Measurements from ENCODE around the gene CZIB. TPM values are rescaled to one million over a fixed set of nuclear protein-coding genes. Genes with fewer than 3 reads are reported as not detected.

CZIB gene
- total RNA-seq, 4 donors from 2014 or later = 78.9 to 81.9 (median 80.6) TPM

DNA sequence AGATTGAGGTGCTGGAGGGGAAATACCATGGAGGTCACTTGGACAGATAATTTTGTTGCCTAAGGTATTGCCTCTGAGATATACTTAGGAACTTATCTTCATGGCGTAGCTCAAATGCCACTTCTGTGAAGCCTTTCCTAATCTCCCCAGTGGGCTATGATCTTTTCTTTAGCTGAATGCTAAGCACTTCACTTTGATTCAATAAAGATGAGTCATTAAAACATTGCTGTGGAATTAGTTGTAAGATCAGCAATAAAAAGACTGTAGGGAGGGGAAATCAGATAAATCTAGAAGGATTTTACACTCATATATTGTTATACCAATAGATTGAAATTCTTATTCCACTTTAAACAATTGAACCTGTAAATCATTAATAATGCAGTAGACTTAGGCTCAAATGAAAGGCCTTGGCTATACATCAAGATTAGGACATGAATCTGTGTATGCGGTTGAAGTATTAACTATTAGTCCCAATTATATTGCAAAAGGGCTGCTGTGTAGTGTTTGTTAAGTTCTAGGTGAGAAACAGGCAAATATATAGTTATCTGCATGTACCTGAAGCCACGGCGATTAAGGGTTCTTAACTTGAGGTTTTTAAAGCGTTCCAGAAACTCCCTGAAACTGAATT lies 37.1 kb upstream of the CZIB start:
- Histone ChIP-seq H3K36me3 (no peaks in the 10 kb centered on the region), H3K27me3 (no peaks in the 10 kb centered on the region), H3K4me3 (no peak overlapping the region), H3K9me3 (no peaks in the 10 kb centered on the region), H3K4me1 (no peaks in the 10 kb centered on the region), H3K27ac (no peak overlapping the region)
- no peak for DNase-seq
- TF ChIP-seq, protein P1, sequence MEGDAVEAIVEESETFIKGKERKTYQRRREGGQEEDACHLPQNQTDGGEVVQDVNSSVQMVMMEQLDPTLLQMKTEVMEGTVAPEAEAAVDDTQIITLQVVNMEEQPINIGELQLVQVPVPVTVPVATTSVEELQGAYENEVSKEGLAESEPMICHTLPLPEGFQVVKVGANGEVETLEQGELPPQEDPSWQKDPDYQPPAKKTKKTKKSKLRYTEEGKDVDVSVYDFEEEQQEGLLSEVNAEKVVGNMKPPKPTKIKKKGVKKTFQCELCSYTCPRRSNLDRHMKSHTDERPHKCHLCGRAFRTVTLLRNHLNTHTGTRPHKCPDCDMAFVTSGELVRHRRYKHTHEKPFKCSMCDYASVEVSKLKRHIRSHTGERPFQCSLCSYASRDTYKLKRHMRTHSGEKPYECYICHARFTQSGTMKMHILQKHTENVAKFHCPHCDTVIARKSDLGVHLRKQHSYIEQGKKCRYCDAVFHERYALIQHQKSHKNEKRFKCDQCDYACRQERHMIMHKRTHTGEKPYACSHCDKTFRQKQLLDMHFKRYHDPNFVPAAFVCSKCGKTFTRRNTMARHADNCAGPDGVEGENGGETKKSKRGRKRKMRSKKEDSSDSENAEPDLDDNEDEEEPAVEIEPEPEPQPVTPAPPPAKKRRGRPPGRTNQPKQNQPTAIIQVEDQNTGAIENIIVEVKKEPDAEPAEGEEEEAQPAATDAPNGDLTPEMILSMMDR (IDR thresholded peaks at IDR 0.05) = no peak
- no peak for TF ChIP-seq POLR2A (IDR thresholded peaks at IDR 0.05)
- intact Hi-C loops (cut with DNase I; ENCODE audit: low total_unique reads) = no loop called here

DNA sequence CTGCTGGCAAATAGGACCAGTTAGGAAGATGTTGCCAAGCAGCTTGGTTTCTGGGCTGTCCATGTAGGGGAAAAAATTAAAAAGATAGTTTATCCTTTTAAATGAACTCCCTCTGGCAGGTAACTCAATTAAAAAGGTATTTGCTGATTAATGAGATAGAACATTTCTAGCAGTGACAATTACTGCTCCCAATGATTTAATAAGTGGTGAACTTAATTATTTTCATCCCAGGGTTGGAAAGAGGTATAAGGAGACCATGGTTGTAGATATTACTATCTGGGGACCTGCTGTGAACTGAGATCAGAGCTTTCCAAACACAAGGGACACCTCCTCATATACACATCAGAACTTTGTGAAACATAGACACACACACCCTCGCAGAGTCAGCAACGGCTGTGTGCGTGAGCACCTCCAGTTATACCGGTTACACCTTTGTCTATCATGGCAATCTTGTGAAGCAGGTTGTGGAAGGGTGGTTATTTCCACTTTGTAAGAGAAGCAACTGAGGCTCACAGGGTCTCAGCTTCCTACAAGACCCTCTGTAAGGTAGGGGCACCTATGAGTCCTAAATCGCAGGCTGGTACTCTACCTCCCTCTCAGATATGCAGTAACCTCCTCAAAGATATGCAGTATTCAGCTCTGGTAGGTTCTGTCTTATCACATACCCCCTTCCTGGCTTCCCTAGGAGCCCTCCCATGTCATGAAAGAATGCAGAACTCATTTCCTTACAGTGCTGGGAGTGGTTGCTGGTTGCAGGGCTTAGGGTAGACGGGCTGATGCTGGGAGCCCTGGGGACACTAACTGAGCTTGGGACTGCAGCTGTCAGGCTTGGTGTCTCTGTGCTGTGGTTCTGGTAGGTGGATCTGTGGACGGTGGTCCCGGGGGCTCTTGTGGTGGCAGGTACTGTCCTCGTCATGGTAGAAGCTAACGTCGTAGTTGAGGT lies 36.3 kb upstream of the CZIB start:
- DNase-seq = no peak

DNA sequence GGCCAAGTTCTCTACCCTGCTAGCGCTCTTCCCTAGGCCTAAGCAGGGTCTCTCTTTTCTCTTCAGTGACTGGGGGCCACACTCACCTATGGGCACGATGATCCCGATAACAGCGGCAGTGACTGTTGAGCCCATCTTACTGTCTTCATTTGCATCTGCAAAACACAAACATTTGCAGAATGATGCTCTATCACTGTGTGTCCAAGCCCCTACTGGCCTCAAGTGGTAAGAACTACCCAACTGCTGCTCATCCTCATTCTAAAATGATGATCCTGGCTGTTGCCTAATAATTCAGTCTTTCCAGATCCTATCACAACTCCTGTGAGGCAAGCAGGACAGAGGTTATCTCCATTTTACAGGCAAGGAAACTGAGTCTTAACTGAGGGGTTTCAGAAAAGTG lies 34.6 kb upstream of the CZIB start:
- H3K4me3 ChIP-seq = no peak overlapping the region
- no peak for TF ChIP-seq POLR2A (IDR thresholded peaks at IDR 0.05)
- TF ChIP-seq, protein P1 (IDR thresholded peaks at IDR 0.05) = no peak

More for the DNA sequence above, 36.3 kb upstream of the CZIB start:
- intact Hi-C loops (cut with DNase I; ENCODE audit: low total_unique reads) = no loop called here
- H3K4me1 ChIP-seq = no peaks in the 10 kb centered on the region
- no peak for TF ChIP-seq POLR2A (IDR thresholded peaks at IDR 0.05)
- TF ChIP-seq, protein P1 (IDR thresholded peaks at IDR 0.05) = no peak
- no peaks in the 10 kb centered on the region for H3K9me3 ChIP-seq
- H3K27ac ChIP-seq = no peak overlapping the region
- no peaks in the 10 kb centered on the region for H3K36me3 ChIP-seq
- H3K4me3 ChIP-seq = no peak overlapping the region
- no peaks in the 10 kb centered on the region for H3K27me3 ChIP-seq

DNA sequence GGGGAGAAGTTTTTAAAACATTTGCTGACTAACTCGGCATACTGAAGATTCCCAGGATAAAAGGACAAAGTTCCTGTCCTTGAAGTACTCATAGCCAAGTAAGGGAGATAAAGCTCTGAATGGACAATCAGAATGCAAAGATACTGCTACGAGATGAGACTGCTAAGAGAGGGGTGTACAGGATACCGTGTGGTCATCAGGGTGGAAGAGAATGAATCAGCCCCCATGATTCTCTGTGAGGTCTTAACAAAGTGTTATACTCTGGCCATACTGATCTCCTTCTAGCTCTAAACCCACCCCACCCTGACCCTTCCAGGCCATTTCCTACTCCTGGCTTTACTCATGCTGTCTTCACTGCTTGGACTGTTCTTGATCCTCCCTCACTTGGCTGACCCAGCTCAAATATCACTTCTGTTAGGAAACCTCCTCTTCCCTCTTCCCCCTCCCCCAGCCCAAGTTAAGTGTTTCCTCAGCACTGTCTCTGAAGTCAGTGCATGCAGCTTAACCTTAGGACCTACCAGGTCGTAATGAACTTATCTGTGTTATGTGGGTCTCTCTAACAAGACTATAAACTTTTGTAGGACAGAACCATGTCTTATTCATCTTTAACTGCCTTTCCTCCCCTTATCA lies 33.7 kb upstream of the CZIB start:
- no peak for TF ChIP-seq POLR2A (IDR thresholded peaks at IDR 0.05)
- TF ChIP-seq, protein P1 (IDR thresholded peaks at IDR 0.05) = no peak
- DNase-seq = no peak
- intact Hi-C loops (cut with DNase I; ENCODE audit: low total_unique reads) = no loop called here
- Histone ChIP-seq H3K4me3 (no peak overlapping the region), H3K4me1 (no peaks in the 10 kb centered on the region), H3K36me3 (no peaks in the 10 kb centered on the region), H3K9me3 (no peaks in the 10 kb centered on the region), H3K27ac (no peak overlapping the region), H3K27me3 (no peaks in the 10 kb centered on the region)

More for the DNA sequence above, 34.6 kb upstream of the CZIB start:
- no peaks in the 10 kb centered on the region for H3K4me1 ChIP-seq
- no peak overlapping the region for H3K27ac ChIP-seq
- no peaks in the 10 kb centered on the region for H3K9me3 ChIP-seq
- DNase-seq = no peak
- intact Hi-C loops (cut with DNase I; ENCODE audit: low total_unique reads) = no loop called here
- no peaks in the 10 kb centered on the region for H3K27me3 ChIP-seq
- H3K36me3 ChIP-seq = no peaks in the 10 kb centered on the region
